Activated naive CD4-positive, alpha-beta T cell treated with anti-CD3 and anti-CD28 coated beads for 36 hours (primary cell): Measurements from ENCODE around the gene CAPN10. TPM values are rescaled to one million over a fixed set of nuclear protein-coding genes. Genes with fewer than 3 reads are reported as not detected.

Source experiments
- CTCF ChIA-PET: fragments of 350-600 bp; sonication (Branson Sonifier 250); formaldehyde crosslinking; loops from one replicate; lab custom pipeline; 2021; ENCODE audit warnings: antibody characterized with exemption; lab: Charles Lee
- DNase-seq: peaks from one replicate; pipeline ENCODE4 v3.0.0-alpha.2; 2020
- H3K27ac Mint-ChIP-seq: one replicate; pipeline ENCODE4 v1.8.0; 2021; ENCODE audit warnings: mild to moderate bottlenecking, mixed read lengths
- H3K27me3 Mint-ChIP-seq: one replicate; pipeline ENCODE4 v1.8.0; 2021; ENCODE audit warnings: low read depth, mixed read lengths
- H3K36me3 Mint-ChIP-seq: one replicate; pipeline ENCODE4 v1.8.0; 2021; ENCODE audit warnings: low read depth, mixed read lengths
- H3K4me1 Mint-ChIP-seq: one replicate; pipeline ENCODE4 v1.8.0; 2021; ENCODE audit warnings: low read depth, mixed read lengths
- H3K4me3 Mint-ChIP-seq: one replicate; pipeline ENCODE4 v1.8.0; 2021; ENCODE audit warnings: mild to moderate bottlenecking, moderate library complexity, mixed read lengths
- H3K9me3 Mint-ChIP-seq: one replicate; pipeline ENCODE4 v1.8.0; 2021; ENCODE audit warnings: mixed read lengths
- intact Hi-C: fragments of 100-400 bp; cut with micrococcal nuclease; formaldehyde crosslinking; loops from one replicate; pipeline ENCODE4 v1.15.1; 2023
- total RNA-seq, 2 experiments: library from RNA; stranded (reverse); gene quantifications; one replicate each; pipeline ENCODE4 v1.2.3, GENCODE V29; 2021

Gene CAPN10
- total RNA-seq, 2 experiments from 2014 or later, result 24.9 to 28.5 TPM

- Mint-ChIP-seq H3K27ac (peak overlapping the region; percentile 99), H3K27me3 (no peaks in the 10 kb centered on the region), H3K4me3 (peak overlapping the region; percentile 92), H3K4me1 (peaks cover 66% of the 10 kb centered on the region), H3K36me3 (peaks cover 25% of the 10 kb centered on the region), H3K9me3 (no peaks in the 10 kb centered on the region)
- CTCF ChIA-PET, result interaction anchor here (0.6 to 2.6 kb wide), 10 partner anchors 7 to 585 kb away, joined by 3 to 24 read pairs (median 4); partner anchors contain the start of gene CAPN10
- DNase-seq, result peak; percentile 96
- intact Hi-C loops, result loop anchor here (1.0 to 10.0 kb wide), 12 partner anchors 13 to 1318 kb away; partner anchors contain the start of genes ATG4B, CAPN10, FARP2 and GPC1
These were observed 20.1 kb upstream of the CAPN10 start for GRCh38 chr2:240566203-240567136.

- CTCF ChIA-PET, result interaction anchor here (2.0 to 2.3 kb wide), 2 partner anchors 15 to 20 kb away, joined by 6 to 24 read pairs; partner anchors contain the start of gene CAPN10
- DNase-seq, result peak; percentile 49
- Mint-ChIP-seq H3K36me3 (peaks cover 22% of the 10 kb centered on the region), H3K4me1 (peaks cover 59% of the 10 kb centered on the region), H3K4me3 (peak overlapping the region; percentile 92), H3K27ac (peak overlapping the region; percentile 93), H3K27me3 (no peaks in the 10 kb centered on the region), H3K9me3 (no peaks in the 10 kb centered on the region)
- intact Hi-C loops, result loop anchor here (1.0 to 10.0 kb wide), 7 partner anchors 12 to 1317 kb away; partner anchors contain the start of genes ATG4B, FARP2, GPC1 and ING5
These were observed 19.2 kb upstream of the CAPN10 start for GRCh38 chr2:240567137-240567871.

GRCh38 chr2:240567872-240568677 is 18.5 kb upstream of the CAPN10 start, which contains the start of gene RNPEPL1:
Gene RNPEPL1 (plus strand): TSS chr2:240568484. CDS start chr2:240568587, 103 bp downstream.
- H3K36me3 Mint-ChIP-seq, result peaks cover 16% of the 10 kb centered on the region
- DNase-seq, result peak; percentile 53
- no peaks in the 10 kb centered on the region for H3K9me3 Mint-ChIP-seq
- CTCF ChIA-PET, result interaction anchor here (1.2 to 1.5 kb wide), 5 partner anchors 12 to 54 kb away, joined by 3 to 7 read pairs (median 4); partner anchors contain the start of gene CAPN10
- H3K4me1 Mint-ChIP-seq, result peaks cover 51% of the 10 kb centered on the region
- peak within 1 kb of the TSS; percentile 92 for H3K4me3 Mint-ChIP-seq
- H3K27ac Mint-ChIP-seq, result peak within 1 kb of the TSS; percentile 93
- intact Hi-C loops, result loop anchor here (1.0 to 10.0 kb wide), 8 partner anchors 8 to 1317 kb away; partner anchors contain the start of genes ATG4B, DUSP28, FARP2 and GPC1
- no peaks in the 10 kb centered on the region for H3K27me3 Mint-ChIP-seq

- H3K4me3 Mint-ChIP-seq, result peak overlapping the region; percentile 79
- H3K4me1 Mint-ChIP-seq, result peaks cover 43% of the 10 kb centered on the region
- H3K27me3 Mint-ChIP-seq, result no peaks in the 10 kb centered on the region
- H3K36me3 Mint-ChIP-seq, result peaks cover 11% of the 10 kb centered on the region
- no peaks in the 10 kb centered on the region for H3K9me3 Mint-ChIP-seq
- intact Hi-C loops, result loop anchor here (1.0 to 10.0 kb wide), 7 partner anchors 9 to 1316 kb away; partner anchors contain the start of genes ATG4B, DUSP28, FARP2 and GPC1
- CTCF ChIA-PET, result interaction anchor here (0.6 to 1.5 kb wide), 6 partner anchors 11 to 55 kb away, joined by 3 to 7 read pairs (median 4); partner anchors contain the start of gene CAPN10
- peak; percentile 39 for DNase-seq
- peak overlapping the region; percentile 81 for H3K27ac Mint-ChIP-seq
These were observed 17.6 kb upstream of the CAPN10 start for GRCh38 chr2:240568678-240569522.

- H3K4me1 Mint-ChIP-seq, result peaks cover 36% of the 10 kb centered on the region
- no peaks in the 10 kb centered on the region for H3K27me3 Mint-ChIP-seq
- H3K4me3 Mint-ChIP-seq, result peak overlapping the region; percentile 79
- peak; percentile 7 for DNase-seq
- CTCF ChIA-PET, result interaction anchor here (0.5 to 1.5 kb wide), 7 partner anchors 11 to 715 kb away, joined by 3 to 7 read pairs (median 4); partner anchors contain the start of gene CAPN10
- no peaks in the 10 kb centered on the region for H3K9me3 Mint-ChIP-seq
- intact Hi-C loops, result loop anchor here (5.0 to 10.0 kb wide), 6 partner anchors 132 to 1315 kb away; partner anchors contain the start of genes ATG4B, FARP2, GPC1 and ING5
- H3K27ac Mint-ChIP-seq, result peak overlapping the region; percentile 65
- H3K36me3 Mint-ChIP-seq, result peaks cover 6% of the 10 kb centered on the region
These were observed 17.0 kb upstream of the CAPN10 start for GRCh38 chr2:240569523-240569997.

- peaks cover 31% of the 10 kb centered on the region for H3K4me1 Mint-ChIP-seq
- CTCF ChIA-PET, result interaction anchor here (0.5 to 1.4 kb wide), 2 partner anchors 12 to 714 kb away, joined by 3 to 4 read pairs; no protein-coding TSS in a partner anchor
- peak; percentile 5 for DNase-seq
- peak overlapping the region; percentile 41 for H3K4me3 Mint-ChIP-seq
- no peaks in the 10 kb centered on the region for H3K9me3 Mint-ChIP-seq
- no peaks in the 10 kb centered on the region for H3K27me3 Mint-ChIP-seq
- intact Hi-C loops, result loop anchor here (5.0 to 10.0 kb wide), 6 partner anchors 133 to 1315 kb away; partner anchors contain the start of genes ATG4B, FARP2, GPC1 and ING5
- peak overlapping the region; percentile 65 for H3K27ac Mint-ChIP-seq
- peaks cover 4% of the 10 kb centered on the region for H3K36me3 Mint-ChIP-seq
These were observed 16.5 kb upstream of the CAPN10 start for GRCh38 chr2:240569998-240570530.

- Mint-ChIP-seq H3K9me3 (no peaks in the 10 kb centered on the region), H3K4me1 (peaks cover 28% of the 10 kb centered on the region), H3K4me3 (no peak overlapping the region), H3K27me3 (no peaks in the 10 kb centered on the region), H3K36me3 (no peaks in the 10 kb centered on the region), H3K27ac (no peak overlapping the region)
- CTCF ChIA-PET, result no interaction called here
- no peak for DNase-seq
- intact Hi-C loops, result no loop called here
These were observed 15.8 kb upstream of the CAPN10 start for GRCh38 chr2:240570531-240571313.

- no peaks in the 10 kb centered on the region for H3K36me3 Mint-ChIP-seq
- intact Hi-C loops, result no loop called here
- peaks cover 28% of the 10 kb centered on the region for H3K4me1 Mint-ChIP-seq
- no peaks in the 10 kb centered on the region for H3K9me3 Mint-ChIP-seq
- DNase-seq, result no peak
- H3K4me3 Mint-ChIP-seq, result no peak overlapping the region
- CTCF ChIA-PET, result no interaction called here
- H3K27ac Mint-ChIP-seq, result no peak overlapping the region
- no peaks in the 10 kb centered on the region for H3K27me3 Mint-ChIP-seq
These were observed 15.1 kb upstream of the CAPN10 start for GRCh38 chr2:240571314-240571973.
